Measurements from ENCODE around the gene EEF1A1. TPM values are rescaled to one million over a fixed set of nuclear protein-coding genes. Genes with fewer than 3 reads are reported as not detected.

The EEF1A1 gene
- total RNA-seq, 2 donors from 2014 or later: 6,474 to 10,301 TPM

DNA sequence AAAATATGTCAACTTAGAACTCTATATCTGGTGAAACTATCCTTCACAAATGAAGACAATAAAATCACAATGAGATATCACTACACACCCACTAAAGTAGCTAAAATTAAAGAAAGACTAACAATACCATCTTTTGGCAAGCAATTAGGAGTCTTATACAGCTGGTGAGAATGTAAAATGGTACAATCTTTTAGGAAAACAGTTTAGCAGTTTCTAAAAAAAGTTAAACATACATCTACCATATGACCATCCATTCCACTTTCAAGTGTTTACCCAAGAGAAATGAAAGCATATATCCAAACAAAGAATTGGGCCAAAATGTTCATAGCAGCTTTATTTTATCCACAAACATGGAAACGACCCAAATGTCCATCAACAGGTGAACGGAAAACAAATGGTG is 13.8 kb upstream of the EEF1A1 start:
- WGBS: 77% methylated on average over 2 of the region's 2 CpGs
- Histone ChIP-seq H3K4me1 (replicated peaks) (no peaks in the 10 kb centered on the region), H3K4me3 (no peak overlapping the region), H3K27ac (no peak overlapping the region), H3K9me3 (no peaks in the 10 kb centered on the region), H3K36me3 (no peaks in the 10 kb centered on the region), H3K27me3 (replicated peaks; ENCODE audit: insufficient read depth) (no peaks in the 10 kb centered on the region)
- TF ChIP-seq CTCF (IDR thresholded peaks at IDR 0.05) (no peak), POLR2A (IDR thresholded peaks at IDR 0.05) (no peak), POLR2AphosphoS5 (IDR thresholded peaks at IDR 0.05) (no peak)
- no peak for DNase-seq (ENCODE audit: low spot score)
- intact Hi-C loops (cut with DNase I): no loop called here

DNA sequence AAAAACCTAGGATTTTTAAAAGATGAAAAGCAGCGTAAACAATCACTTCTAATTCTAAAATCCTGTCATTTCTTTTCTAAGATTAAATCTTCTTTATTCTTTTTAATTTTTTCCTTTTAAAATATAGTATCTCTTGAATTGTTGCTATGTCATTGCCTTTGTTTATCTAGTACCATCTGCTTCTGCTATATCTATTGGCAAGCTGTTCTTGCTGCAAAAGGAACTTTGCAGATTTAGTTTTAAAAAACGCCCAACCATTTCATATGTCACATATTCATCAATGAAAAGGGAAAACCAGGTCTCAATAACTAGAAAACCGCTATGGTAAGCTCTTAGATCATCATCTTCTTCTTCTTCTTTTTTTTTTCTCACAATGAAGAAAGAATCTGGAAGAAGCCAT is 11.5 kb upstream of the EEF1A1 start:
- H3K27ac ChIP-seq: no peak overlapping the region
- 87% methylated on average over 3 of the region's 3 CpGs for WGBS
- no peak overlapping the region for H3K4me3 ChIP-seq
- no peaks in the 10 kb centered on the region for H3K9me3 ChIP-seq
- DNase-seq (ENCODE audit: low spot score): no peak
- no peaks in the 10 kb centered on the region for H3K4me1 ChIP-seq (replicated peaks)
- no peaks in the 10 kb centered on the region for H3K36me3 ChIP-seq
- intact Hi-C loops (cut with DNase I): no loop called here
- TF ChIP-seq POLR2AphosphoS5 (IDR thresholded peaks at IDR 0.05): no peak
- no peak for TF ChIP-seq CTCF (IDR thresholded peaks at IDR 0.05)
- TF ChIP-seq POLR2A (IDR thresholded peaks at IDR 0.05): no peak
- no peaks in the 10 kb centered on the region for H3K27me3 ChIP-seq (replicated peaks; ENCODE audit: insufficient read depth)

DNA sequence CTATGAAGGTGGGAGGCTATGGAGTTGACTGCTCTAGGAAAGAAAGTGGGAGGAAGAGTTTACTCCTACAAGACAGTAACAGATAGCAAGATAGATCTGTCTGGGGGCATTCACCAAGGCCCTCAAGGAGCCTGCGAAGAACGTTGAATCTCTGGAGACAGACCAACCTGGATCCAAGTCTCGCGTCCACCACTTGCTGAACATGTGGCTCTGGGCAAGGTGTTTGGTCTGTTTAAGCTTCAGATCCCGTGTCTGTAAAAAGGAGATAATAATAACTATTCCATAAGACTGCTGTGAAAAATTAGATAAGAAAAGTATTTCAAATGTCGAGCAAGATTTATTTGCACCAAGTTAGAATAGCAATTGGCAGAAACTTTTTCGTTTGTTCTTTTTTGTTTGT is 8.1 kb upstream of the EEF1A1 start:
- intact Hi-C loops (cut with DNase I): no loop called here
- TF ChIP-seq POLR2A (IDR thresholded peaks at IDR 0.05): no peak
- TF ChIP-seq POLR2AphosphoS5 (IDR thresholded peaks at IDR 0.05): no peak
- TF ChIP-seq CTCF (IDR thresholded peaks at IDR 0.05): no peak
- Histone ChIP-seq H3K27ac (no peak overlapping the region), H3K4me1 (replicated peaks) (no peaks in the 10 kb centered on the region), H3K4me3 (no peak overlapping the region), H3K27me3 (replicated peaks; ENCODE audit: insufficient read depth) (no peaks in the 10 kb centered on the region), H3K36me3 (no peaks in the 10 kb centered on the region), H3K9me3 (no peaks in the 10 kb centered on the region)
- 46% methylated on average over 7 of the region's 7 CpGs for WGBS
- no peak for DNase-seq (ENCODE audit: low spot score)

DNA sequence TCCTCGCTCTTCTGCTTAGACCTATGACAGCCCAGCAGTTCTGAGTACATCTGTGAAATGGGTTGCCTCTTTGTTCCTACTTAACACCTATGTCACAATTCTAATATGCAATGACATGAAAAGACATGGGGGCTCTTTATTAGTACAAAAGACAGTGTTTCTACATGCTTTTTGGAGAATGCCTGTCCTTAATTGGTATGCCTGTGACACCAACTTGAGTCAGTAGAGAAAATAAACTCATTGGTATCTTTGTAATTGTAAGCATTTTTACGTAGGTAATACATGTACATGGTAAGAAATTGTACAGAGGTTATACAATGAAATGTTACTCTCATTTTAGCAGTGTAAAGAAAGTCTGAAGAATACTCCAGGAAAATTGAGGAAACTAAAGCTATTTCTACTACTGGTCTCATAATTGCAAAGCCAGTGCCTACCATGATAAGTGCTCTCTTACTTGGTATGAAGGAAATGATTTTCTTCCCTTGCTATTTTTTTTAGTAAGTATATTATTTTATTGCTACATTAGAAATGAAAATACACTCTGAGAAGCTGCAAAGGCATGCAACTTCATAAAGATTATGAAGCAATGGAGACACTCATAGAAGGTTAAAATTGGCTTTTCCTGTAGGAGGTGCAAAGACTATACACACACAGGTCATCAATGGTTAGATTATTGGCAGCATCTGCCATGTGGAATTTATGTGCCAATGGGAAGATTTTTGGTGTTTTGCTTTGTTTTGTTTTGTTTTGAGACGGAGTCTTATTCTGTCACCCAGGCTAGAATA is 4.9 kb upstream of the EEF1A1 start:
- no peaks in the 10 kb centered on the region for H3K27me3 ChIP-seq (replicated peaks; ENCODE audit: insufficient read depth)
- H3K36me3 ChIP-seq: no peaks in the 10 kb centered on the region
- intact Hi-C loops (cut with DNase I): no loop called here
- H3K4me3 ChIP-seq: no peak overlapping the region
- TF ChIP-seq POLR2AphosphoS5 (IDR thresholded peaks at IDR 0.05) (no peak), CTCF (IDR thresholded peaks at IDR 0.05) (no peak), POLR2A (IDR thresholded peaks at IDR 0.05) (no peak)
- no peaks in the 10 kb centered on the region for H3K4me1 ChIP-seq (replicated peaks)
- 93% methylated on average over 3 of the region's 3 CpGs for WGBS
- no peak for DNase-seq (ENCODE audit: low spot score)
- no peak overlapping the region for H3K27ac ChIP-seq
- no peaks in the 10 kb centered on the region for H3K9me3 ChIP-seq

Measured in prostate gland (tissue), 2 donors.